H1 (cell line): ENCODE results near the gene BMPR1A. TPM values are rescaled to one million over a fixed set of nuclear protein-coding genes. Genes with fewer than 3 reads are reported as not detected.

Experiments
- ATF2 ChIP-seq: IDR thresholded peaks from 2 replicates; pipeline ENCODE4 v1.6.1; 2012; ENCODE audit warnings: low read length, inconsistent platforms
- polyA plus RNA-seq, 7 experiments: library from polyadenylated mRNA; depleted of rRNA in 3 of 7; stranded (reverse) in 5 of 7; unstranded in 2 of 7; fragments of >200 nt in 5 of 7; fragments of 200-250 nt in 2 of 7; gene quantifications; 1 replicate in 5 of 7; 2 replicates in 1 of 7; 4 replicates in 1 of 7; pipeline versions ENCODE4 v1.2.1 to v1.2.3, GENCODE V29; 2011 to 2013; ENCODE audit warnings: missing spikeins in 2 of 7, mixed read lengths in 2 of 7
- total RNA-seq: library from RNA; stranded (reverse); fragmentation: NEBNext Ultra II Directional; extraction: Animal tissue kit (Norgen Biotek cat#: 25700); gene quantifications from 2 replicates; pipeline ENCODE4 v1.2.1, GENCODE V29; 2021

BMPR1A gene
- total and polyA plus RNA-seq, 2 of the 8 experiments (the other 6 are each of a cell fraction or from before 2014, with no cell fraction given): 34.4 to 129 TPM

DNA sequence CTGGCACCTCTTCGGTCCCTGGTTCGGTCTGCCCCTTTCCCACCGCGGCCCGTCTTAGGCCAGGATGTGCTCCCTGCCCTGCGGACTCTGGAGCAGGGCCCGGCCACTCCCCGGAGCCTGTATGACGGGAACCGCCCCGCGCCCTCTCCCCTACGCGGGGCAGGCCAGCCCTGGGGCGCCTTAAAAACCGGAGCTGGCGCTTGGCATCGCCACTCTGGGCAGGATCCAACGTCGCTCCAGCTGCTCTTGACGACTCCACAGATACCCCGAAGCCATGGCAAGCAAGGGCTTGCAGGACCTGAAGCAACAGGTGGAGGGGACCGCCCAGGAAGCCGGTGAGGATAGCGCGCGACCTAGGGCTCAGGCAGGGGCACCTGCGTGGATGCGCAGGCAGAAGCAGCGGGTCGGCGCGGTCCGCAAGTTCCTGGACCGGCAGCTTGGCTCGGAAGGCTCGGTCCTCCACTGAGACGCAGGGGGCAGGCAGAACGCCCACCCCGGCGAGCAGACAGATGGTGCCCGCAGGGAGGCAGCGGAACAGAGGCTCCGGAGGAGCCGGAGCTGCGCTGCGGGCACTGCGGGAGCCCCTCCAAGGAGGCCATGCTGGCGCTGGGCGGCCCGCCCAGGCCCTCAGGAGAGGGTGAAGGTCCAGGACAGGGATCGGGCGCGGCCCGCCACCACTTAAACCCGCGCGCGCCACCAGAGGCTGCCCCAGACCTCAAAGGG, 212.0 kb downstream of the BMPR1A start, which contains the start of gene ADIRF (continued):
- TF ChIP-seq ATF2: no peak
